HL-60/S4 (cell line): ENCODE results near the gene PTBP2.
"Not testable (repeated sequence)": the region's sequence is repeated elsewhere in the genome, so short reads cannot be mapped to it uniquely, and the experiment has no call there.

Source experiments
- in situ Hi-C: fragments of 300-500 bp; cut with MboI; formaldehyde crosslinking; loops from 2 replicates; pipeline ENCODE4 v1.14.3; 2022; ENCODE audit warnings: low sequenced_read_pairs

PTBP2 gene

GRCh38 chr1:96730574-96731298 is 9.2 kb downstream of the PTBP2 start:
- in situ Hi-C loops, result no loop called here

DNA sequence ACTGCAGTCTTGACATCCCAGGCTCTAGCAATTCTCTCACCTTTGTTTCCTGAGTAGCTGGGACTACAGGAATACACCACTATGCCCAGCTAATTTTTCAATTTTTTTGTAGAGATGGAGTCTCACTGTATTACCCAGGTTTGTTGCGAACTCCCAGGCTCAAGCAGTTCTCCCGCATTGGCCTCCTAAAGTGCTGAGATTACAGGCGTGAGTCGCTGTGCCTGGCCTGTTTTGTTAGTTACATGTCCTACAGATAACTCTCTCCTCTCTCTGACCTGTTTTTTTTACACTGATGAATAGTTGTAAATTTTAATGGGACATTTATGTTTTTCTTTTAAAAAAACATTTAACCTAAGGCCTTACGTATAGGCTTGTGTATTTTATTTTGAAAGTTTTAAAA is 19.8 kb downstream of the PTBP2 start:
- in situ Hi-C loops, result no loop called here

- in situ Hi-C loops, result no loop called here
Measured at GRCh38 chr1:96746440-96747420, 25.1 kb downstream of the PTBP2 start.

DNA sequence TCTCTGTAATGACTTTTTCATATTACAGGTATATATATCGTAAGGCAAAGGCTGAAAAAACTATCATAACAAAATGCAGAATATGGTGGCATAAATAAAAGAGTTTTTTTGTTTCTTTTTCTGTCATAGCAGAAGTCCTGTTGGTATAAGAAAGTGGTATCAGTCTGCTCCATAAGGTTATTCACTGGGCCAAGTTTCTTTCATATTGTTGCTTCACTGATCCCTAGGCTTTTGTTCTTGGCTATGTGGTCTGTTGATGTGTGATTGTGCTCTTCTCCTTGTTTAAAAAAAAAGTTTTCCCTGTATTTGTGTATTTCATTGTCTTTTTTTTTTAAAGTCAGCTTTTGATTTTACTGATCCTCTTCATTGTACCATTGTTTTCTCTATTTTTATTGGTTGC is 26.0 kb downstream of the PTBP2 start:
- in situ Hi-C loops, result no loop called here

GRCh38 chr1:96748078-96748477 is 26.5 kb downstream of the PTBP2 start:
- in situ Hi-C loops, result no loop called here

- in situ Hi-C loops, result no loop called here
Measured at GRCh38 chr1:96749618-96750017, 28.0 kb downstream of the PTBP2 start.

GRCh38 chr1:96752394-96752793 is 30.8 kb downstream of the PTBP2 start:
- in situ Hi-C loops, result no loop called here

GRCh38 chr1:96756789-96757188 is 35.2 kb downstream of the PTBP2 start:
- in situ Hi-C loops, result no loop called here

GRCh38 chr1:96762586-96762985 is 41.0 kb downstream of the PTBP2 start:
- in situ Hi-C loops, result not testable (repeated sequence)

- in situ Hi-C loops, result no loop called here
Measured at GRCh38 chr1:96763514-96763913, 41.9 kb downstream of the PTBP2 start.

DNA sequence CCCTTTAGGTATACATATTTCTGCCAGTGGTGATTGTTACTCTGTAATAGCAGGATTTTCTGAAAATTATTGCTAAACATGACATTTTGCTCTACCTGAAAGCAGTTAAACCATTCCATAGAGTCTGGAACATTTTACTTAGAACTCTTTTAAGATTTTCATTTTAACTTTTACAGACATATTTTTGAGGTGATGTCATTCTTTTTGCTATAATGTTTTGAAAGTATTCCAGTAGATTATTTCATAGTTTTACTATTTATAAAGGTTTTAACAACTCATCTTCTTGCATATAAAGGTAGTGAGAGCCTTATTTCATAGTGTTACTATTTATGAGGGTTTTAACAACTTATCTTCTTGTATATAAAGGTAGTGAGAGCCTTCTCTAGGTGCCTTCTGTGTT is 42.9 kb downstream of the PTBP2 start:
- in situ Hi-C loops, result no loop called here

- in situ Hi-C loops, result no loop called here
Measured at GRCh38 chr1:96771847-96772246, 50.3 kb downstream of the PTBP2 start.

- in situ Hi-C loops, result no loop called here
Measured at GRCh38 chr1:96772349-96772748, 50.8 kb downstream of the PTBP2 start.

DNA sequence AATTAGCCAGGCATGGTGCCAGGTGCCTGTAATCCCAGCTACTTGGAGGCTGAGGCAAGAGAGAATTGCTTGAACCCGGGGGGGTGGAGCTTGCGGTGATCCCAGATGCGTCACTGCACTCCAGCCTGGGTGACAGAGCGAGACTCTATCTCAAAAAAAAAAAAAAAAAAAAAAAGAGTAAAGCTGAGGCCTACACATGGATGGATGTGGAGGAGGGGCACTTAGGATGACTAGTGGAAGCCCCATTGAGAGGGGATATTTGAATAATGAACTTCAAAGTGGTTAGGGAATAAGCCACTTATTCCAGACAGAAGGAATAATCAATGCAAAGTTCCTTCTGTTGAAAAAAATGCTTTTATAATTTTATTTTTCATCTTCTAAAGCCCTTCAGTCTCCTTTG is 51.4 kb downstream of the PTBP2 start:
- in situ Hi-C loops, result no loop called here

DNA sequence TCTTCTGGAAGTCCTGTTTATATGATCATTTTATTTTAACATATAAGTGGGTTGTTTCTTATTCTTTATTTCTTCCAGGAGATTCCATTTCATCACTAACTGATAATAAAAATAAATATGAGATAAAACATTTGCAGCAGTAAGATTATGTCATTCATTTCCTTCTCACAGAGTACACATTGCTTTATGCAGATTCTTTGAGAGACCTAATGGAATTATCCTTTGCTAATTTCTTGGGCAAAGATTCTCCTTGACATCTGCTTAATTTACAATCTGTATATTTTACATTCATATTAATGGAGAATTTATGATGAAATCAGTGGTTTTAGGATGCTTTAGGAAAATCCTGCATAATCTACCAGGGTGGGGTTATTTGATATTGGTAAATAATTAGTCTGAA is 60.6 kb downstream of the PTBP2 start:
- in situ Hi-C loops, result no loop called here

- in situ Hi-C loops, result no loop called here
Measured at GRCh38 chr1:96782856-96783255, 61.3 kb downstream of the PTBP2 start.

GRCh38 chr1:96790599-96790998 is 69.0 kb downstream of the PTBP2 start:
- in situ Hi-C loops, result no loop called here

DNA sequence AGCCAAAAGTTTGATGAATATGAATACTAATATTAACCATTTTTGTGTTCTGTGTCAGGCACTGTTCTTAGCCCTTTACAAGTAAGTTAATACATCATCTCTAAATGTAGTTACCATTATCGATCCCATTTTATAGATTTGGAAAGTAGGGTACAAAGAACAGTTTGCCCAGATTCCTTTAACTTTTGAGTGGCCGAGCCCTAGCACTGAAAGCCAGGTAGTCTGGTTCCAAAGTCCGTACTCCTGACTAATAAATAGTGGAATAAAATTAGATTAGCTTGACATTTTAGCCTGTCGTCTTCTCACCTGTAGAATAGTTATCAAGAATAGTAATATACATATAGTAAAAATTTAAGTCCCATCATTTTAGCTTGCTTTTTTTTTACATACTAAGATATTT is 70.6 kb downstream of the PTBP2 start:
- in situ Hi-C loops, result no loop called here

GRCh38 chr1:96801696-96802095 is 80.1 kb downstream of the PTBP2 start:
- in situ Hi-C loops, result not testable (repeated sequence)

GRCh38 chr1:96804648-96805047 is 83.1 kb downstream of the PTBP2 start:
- in situ Hi-C loops, result no loop called here

GRCh38 chr1:96808191-96808590 is 86.6 kb downstream of the PTBP2 start:
- in situ Hi-C loops, result no loop called here

GRCh38 chr1:96815914-96816313 is 94.3 kb downstream of the PTBP2 start:
- in situ Hi-C loops, result no loop called here
